ENCODE results near the gene SLC6A5.

The SLC6A5 gene

DNA sequence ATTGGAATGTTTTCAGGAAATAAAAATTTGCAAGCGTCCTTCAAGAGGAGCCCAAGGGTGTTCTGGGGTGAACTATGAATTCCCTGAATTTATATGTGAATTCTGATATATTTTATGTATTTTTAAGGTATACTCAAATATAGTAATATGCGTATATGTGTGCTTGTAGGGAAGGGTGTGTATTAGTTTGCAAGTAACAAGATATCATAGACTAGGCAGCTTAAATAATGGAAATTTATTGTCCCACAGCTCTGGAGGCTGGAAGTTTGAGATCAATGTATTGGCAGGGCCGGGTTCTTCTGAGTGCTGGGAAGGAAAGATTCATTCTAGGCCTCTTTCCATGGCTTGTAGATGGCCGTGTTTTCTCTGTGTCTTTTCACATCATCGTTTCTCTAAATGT, 16.2 kb upstream of the SLC6A5 start:
- H3K4me3 ChIP-seq (ENCODE audit: low read length), result no peak overlapping the region
- H3F3A ChIP-seq (ENCODE audit: control insufficient read depth, insufficient read depth), result no peaks in the 10 kb centered on the region
- no peaks in the 10 kb centered on the region for H3K9me2 ChIP-seq (replicated peaks; ENCODE audit: control insufficient read depth, low read length)
- no peaks in the 10 kb centered on the region for H4K20me1 ChIP-seq (ENCODE audit: control insufficient read depth, insufficient read depth, low read depth, low read length)
- H3K27me3 ChIP-seq (ENCODE audit: control insufficient read depth, low read length), result no peaks in the 10 kb centered on the region
- no peak overlapping the region for H3K4me2 ChIP-seq (ENCODE audit: low read length)
- no peaks in the 10 kb centered on the region for H3K79me2 ChIP-seq (ENCODE audit: control insufficient read depth, low read length)
- TF ChIP-seq, protein P1, sequence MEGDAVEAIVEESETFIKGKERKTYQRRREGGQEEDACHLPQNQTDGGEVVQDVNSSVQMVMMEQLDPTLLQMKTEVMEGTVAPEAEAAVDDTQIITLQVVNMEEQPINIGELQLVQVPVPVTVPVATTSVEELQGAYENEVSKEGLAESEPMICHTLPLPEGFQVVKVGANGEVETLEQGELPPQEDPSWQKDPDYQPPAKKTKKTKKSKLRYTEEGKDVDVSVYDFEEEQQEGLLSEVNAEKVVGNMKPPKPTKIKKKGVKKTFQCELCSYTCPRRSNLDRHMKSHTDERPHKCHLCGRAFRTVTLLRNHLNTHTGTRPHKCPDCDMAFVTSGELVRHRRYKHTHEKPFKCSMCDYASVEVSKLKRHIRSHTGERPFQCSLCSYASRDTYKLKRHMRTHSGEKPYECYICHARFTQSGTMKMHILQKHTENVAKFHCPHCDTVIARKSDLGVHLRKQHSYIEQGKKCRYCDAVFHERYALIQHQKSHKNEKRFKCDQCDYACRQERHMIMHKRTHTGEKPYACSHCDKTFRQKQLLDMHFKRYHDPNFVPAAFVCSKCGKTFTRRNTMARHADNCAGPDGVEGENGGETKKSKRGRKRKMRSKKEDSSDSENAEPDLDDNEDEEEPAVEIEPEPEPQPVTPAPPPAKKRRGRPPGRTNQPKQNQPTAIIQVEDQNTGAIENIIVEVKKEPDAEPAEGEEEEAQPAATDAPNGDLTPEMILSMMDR (IDR thresholded peaks at IDR 0.05; ENCODE audit: low read depth, low read length, poor library complexity, severe bottlenecking), result no peak
- no peak for TF ChIP-seq EZH2phosphoT487 (IDR thresholded peaks at IDR 0.05; ENCODE audit: borderline replicate concordance, low read length)
- no peaks in the 10 kb centered on the region for H3K9me3 ChIP-seq (ENCODE audit: control insufficient read depth, insufficient read depth, low read length)
- no peak overlapping the region for H3K27ac ChIP-seq (ENCODE audit: low read depth, low read length)
- no peaks in the 10 kb centered on the region for H3K36me3 ChIP-seq (ENCODE audit: control insufficient read depth, low read length)
- no peaks in the 10 kb centered on the region for H3K4me1 ChIP-seq (ENCODE audit: control insufficient read depth, low read length)

DNA sequence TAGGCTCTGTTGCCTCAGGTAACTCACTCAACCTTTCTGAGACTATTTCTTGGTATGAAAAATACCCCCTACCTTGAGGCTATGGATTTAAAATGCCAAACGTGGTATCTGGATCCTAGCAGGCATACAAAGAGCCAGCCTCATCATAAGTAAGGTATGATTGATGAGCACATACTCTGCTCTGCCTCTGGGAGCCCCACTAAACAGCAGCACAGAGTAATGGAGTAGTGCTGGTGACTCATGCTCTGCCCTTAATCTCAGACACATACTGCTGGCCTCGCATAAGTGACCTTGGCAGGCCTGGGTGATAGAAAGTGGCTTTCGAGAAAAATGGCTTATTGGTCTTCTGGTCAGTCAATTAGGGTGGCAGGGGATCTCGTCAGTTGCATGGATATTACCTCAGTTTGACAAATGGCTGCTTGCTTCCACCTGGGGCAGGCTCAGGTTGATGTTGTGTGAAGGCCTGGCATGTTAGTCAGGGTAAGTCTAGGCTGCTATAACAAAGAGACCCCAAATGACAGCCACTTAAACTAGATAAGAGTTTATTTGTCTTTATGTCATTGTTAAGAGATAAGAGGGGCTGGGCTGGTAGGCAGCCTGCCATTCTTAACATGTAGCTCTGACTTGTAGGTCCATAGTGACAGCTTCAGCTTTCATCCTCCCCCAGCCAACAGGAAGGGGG, 15.2 kb upstream of the SLC6A5 start:
- Histone ChIP-seq H3K79me2 (ENCODE audit: control insufficient read depth, low read length) (no peaks in the 10 kb centered on the region), H3K9me3 (ENCODE audit: control insufficient read depth, insufficient read depth, low read length) (no peaks in the 10 kb centered on the region), H3K4me3 (ENCODE audit: low read length) (no peak overlapping the region), H4K20me1 (ENCODE audit: control insufficient read depth, insufficient read depth, low read depth, low read length) (no peaks in the 10 kb centered on the region), H3K36me3 (ENCODE audit: control insufficient read depth, low read length) (no peaks in the 10 kb centered on the region), H3F3A (ENCODE audit: control insufficient read depth, insufficient read depth) (no peaks in the 10 kb centered on the region), H3K4me1 (ENCODE audit: control insufficient read depth, low read length) (no peaks in the 10 kb centered on the region), H3K9me2 (replicated peaks; ENCODE audit: control insufficient read depth, low read length) (no peaks in the 10 kb centered on the region), H3K27me3 (ENCODE audit: control insufficient read depth, low read length) (no peaks in the 10 kb centered on the region), H3K27ac (ENCODE audit: low read depth, low read length) (no peak overlapping the region), H3K4me2 (ENCODE audit: low read length) (no peak overlapping the region)
- no peak for TF ChIP-seq EZH2phosphoT487 (IDR thresholded peaks at IDR 0.05; ENCODE audit: borderline replicate concordance, low read length)
- TF ChIP-seq, protein P1 (IDR thresholded peaks at IDR 0.05; ENCODE audit: low read depth, low read length, poor library complexity, severe bottlenecking), result no peak

DNA sequence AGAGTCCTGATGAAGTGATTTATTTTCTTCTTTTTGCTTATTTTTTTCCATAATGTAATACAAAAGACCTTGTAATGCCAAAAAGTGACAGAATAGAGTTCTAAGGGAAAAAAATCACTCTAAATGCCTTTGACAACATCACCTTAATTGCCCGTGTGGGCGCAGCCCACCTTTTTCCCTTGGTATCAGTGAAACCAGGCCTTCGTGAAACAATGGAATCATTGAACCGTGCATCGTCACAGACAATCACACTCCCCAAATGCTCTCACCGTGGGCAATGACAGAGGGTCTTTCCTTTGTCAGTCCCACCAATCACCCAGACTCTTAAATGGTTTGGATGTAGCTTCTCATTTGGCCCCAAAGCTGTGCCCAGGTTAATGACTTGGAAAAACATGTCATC, 9.6 kb upstream of the SLC6A5 start:
- no peak overlapping the region for H3K4me2 ChIP-seq (ENCODE audit: low read length)
- no peaks in the 10 kb centered on the region for H3F3A ChIP-seq (ENCODE audit: control insufficient read depth, insufficient read depth)
- H3K9me2 ChIP-seq (replicated peaks; ENCODE audit: control insufficient read depth, low read length), result no peaks in the 10 kb centered on the region
- no peaks in the 10 kb centered on the region for H3K36me3 ChIP-seq (ENCODE audit: control insufficient read depth, low read length)
- H3K79me2 ChIP-seq (ENCODE audit: control insufficient read depth, low read length), result no peaks in the 10 kb centered on the region
- H3K4me3 ChIP-seq (ENCODE audit: low read length), result no peak overlapping the region
- no peaks in the 10 kb centered on the region for H3K27me3 ChIP-seq (ENCODE audit: control insufficient read depth, low read length)
- H3K4me1 ChIP-seq (ENCODE audit: control insufficient read depth, low read length), result no peaks in the 10 kb centered on the region
- H4K20me1 ChIP-seq (ENCODE audit: control insufficient read depth, insufficient read depth, low read depth, low read length), result no peaks in the 10 kb centered on the region
- no peak overlapping the region for H3K27ac ChIP-seq (ENCODE audit: low read depth, low read length)
- no peak for TF ChIP-seq EZH2phosphoT487 (IDR thresholded peaks at IDR 0.05; ENCODE audit: borderline replicate concordance, low read length)
- TF ChIP-seq, protein P1 (IDR thresholded peaks at IDR 0.05; ENCODE audit: low read depth, low read length, poor library complexity, severe bottlenecking), result no peak
- H3K9me3 ChIP-seq (ENCODE audit: control insufficient read depth, insufficient read depth, low read length), result no peaks in the 10 kb centered on the region
